Measurements from ENCODE around the gene TPT1.

- no peak for TF ChIP-seq CTCF (IDR thresholded peaks at IDR 0.05; ENCODE audit: borderline replicate concordance, extremely low read depth, low read length, poor library complexity, severe bottlenecking)
- no peak for TF ChIP-seq EZH2 (IDR thresholded peaks at IDR 0.05; ENCODE audit: borderline replicate concordance, low read depth, low read length, severe bottlenecking)
Measured at GRCh38 chr13:45337395-45337794, 3.6 kb downstream of the TPT1 start.

Data from DND-41 (cell line).